Vagina (tissue), 2 donors: ENCODE data around the gene FBL. TPM values are rescaled to one million over a fixed set of nuclear protein-coding genes. Genes with fewer than 3 reads are reported as not detected.

ENCODE experiments used
- DNase-seq, 2 donors: peaks; one replicate each; pipeline ENCODE4 v3.0.0-alpha.2; 2017; ENCODE audit errors: extremely low spot score in 2 of 2
- H3K27ac ChIP-seq: fragments of 200-600 bp; sonication (generic); one replicate; pipeline ENCODE4 v1.5.1; 2019
- H3K27me3 ChIP-seq: fragments of 200-600 bp; sonication (generic); one replicate; pipeline ENCODE4 v1.5.1; 2019
- H3K36me3 ChIP-seq, 2 donors: fragments of 200-600 bp; sonication (generic); one replicate each; pipeline ENCODE4 v1.5.1; 2017 to 2019
- H3K4me1 ChIP-seq: fragments of 200-600 bp; sonication (generic); one replicate; pipeline ENCODE4 v1.5.1; 2019
- H3K4me3 ChIP-seq, 2 donors: fragments of 200-600 bp; sonication (generic); 1 replicate in 1 of 2; 2 replicates in 1 of 2; pipeline ENCODE4 v1.5.1; 2016 to 2019
- H3K9me3 ChIP-seq: fragments of 200-600 bp; sonication (generic); one replicate; pipeline ENCODE4 v1.5.1; 2019
- POLR2A ChIP-seq, 2 donors: fragments of 450-650 bp; IDR thresholded peaks; one replicate each; pipeline ENCODE4 v1.6.1; 2017; ENCODE audit warnings: antibody characterized with exemption in 2 of 2, mild to moderate bottlenecking in 2 of 2, moderate library complexity in 2 of 2
- POLR2AphosphoS5 ChIP-seq, 2 donors: sonication (generic); formaldehyde crosslinking; IDR thresholded peaks; one replicate each; pipeline ENCODE4 v1.9.0; 2017; ENCODE audit warnings: antibody characterized with exemption in 2 of 2, mild to moderate bottlenecking in 2 of 2, low read depth in 1 of 2; ENCODE audit not compliant: insufficient read depth in 1 of 2
- intact Hi-C: fragments of 100-400 bp; cut with DNase I; formaldehyde crosslinking; loops from one replicate; pipeline ENCODE4 v1.15.1; 2023
- total RNA-seq: library from RNA; depleted of rRNA; stranded (reverse); fragments of >200 nt; gene quantifications from one replicate; pipeline ENCODE4 v1.2.3, GENCODE V29; 2016
- TF ChIP-seq, protein P1 (sequence below), 3 experiments: fragments of 450-650 bp in 2 of 3; fragments of 200-600 bp in 1 of 3; sonication (generic) in 1 of 3; IDR thresholded peaks; one replicate each; pipeline ENCODE4 v1.5.1; 2017 to 2019; ENCODE audit warnings: antibody characterized with exemption in 3 of 3, mild to moderate bottlenecking in 2 of 3, moderate library complexity in 2 of 3

Gene FBL
- total RNA-seq, 1 donor from 2014 or later = 180 TPM

GRCh38 chr19:39827216-39827615 lies 19.0 kb downstream of the FBL start:
- peaks cover 0 to 57% of the 10 kb centered on the region in 2 donors for H3K36me3 ChIP-seq
- peaks cover 30% of the 10 kb centered on the region for H3K4me1 ChIP-seq
- intact Hi-C loops = no loop called here
- H3K27me3 ChIP-seq = no peaks in the 10 kb centered on the region
- TF ChIP-seq POLR2AphosphoS5 (IDR thresholded peaks at IDR 0.05; ENCODE audit: insufficient read depth in 1 of 2, low read depth in 1 of 2) (no peak), POLR2A (IDR thresholded peaks at IDR 0.05) (no peak)
- TF ChIP-seq, protein P1, sequence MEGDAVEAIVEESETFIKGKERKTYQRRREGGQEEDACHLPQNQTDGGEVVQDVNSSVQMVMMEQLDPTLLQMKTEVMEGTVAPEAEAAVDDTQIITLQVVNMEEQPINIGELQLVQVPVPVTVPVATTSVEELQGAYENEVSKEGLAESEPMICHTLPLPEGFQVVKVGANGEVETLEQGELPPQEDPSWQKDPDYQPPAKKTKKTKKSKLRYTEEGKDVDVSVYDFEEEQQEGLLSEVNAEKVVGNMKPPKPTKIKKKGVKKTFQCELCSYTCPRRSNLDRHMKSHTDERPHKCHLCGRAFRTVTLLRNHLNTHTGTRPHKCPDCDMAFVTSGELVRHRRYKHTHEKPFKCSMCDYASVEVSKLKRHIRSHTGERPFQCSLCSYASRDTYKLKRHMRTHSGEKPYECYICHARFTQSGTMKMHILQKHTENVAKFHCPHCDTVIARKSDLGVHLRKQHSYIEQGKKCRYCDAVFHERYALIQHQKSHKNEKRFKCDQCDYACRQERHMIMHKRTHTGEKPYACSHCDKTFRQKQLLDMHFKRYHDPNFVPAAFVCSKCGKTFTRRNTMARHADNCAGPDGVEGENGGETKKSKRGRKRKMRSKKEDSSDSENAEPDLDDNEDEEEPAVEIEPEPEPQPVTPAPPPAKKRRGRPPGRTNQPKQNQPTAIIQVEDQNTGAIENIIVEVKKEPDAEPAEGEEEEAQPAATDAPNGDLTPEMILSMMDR (IDR thresholded peaks at IDR 0.05) = no peak
- no peak overlapping the region for H3K27ac ChIP-seq
- DNase-seq = no peak
- no peak overlapping the region for H3K4me3 ChIP-seq
- H3K9me3 ChIP-seq = no peaks in the 10 kb centered on the region

- TF ChIP-seq POLR2AphosphoS5 (IDR thresholded peaks at IDR 0.05; ENCODE audit: insufficient read depth in 1 of 2, low read depth in 1 of 2) (no peak), POLR2A (IDR thresholded peaks at IDR 0.05) (no peak)
- TF ChIP-seq, protein P1 (IDR thresholded peaks at IDR 0.05) = no peak
- no peak overlapping the region for H3K27ac ChIP-seq
- H3K36me3 ChIP-seq = peaks cover 0 to 56% of the 10 kb centered on the region in 2 donors
- H3K4me1 ChIP-seq = peaks cover 22% of the 10 kb centered on the region
- no peak overlapping the region for H3K4me3 ChIP-seq
- no peak for DNase-seq
- H3K27me3 ChIP-seq = no peaks in the 10 kb centered on the region
- intact Hi-C loops = no loop called here
- H3K9me3 ChIP-seq = no peaks in the 10 kb centered on the region
Observed at GRCh38 chr19:39826311-39826945, 19.8 kb downstream of the FBL start.

- TF ChIP-seq POLR2A (IDR thresholded peaks at IDR 0.05) = no peak
- DNase-seq = no peak
- Histone ChIP-seq H3K36me3 (peaks cover 0 to 48% of the 10 kb centered on the region in 2 donors), H3K27me3 (no peaks in the 10 kb centered on the region), H3K9me3 (no peaks in the 10 kb centered on the region), H3K27ac (no peak overlapping the region), H3K4me1 (peaks cover 18% of the 10 kb centered on the region), H3K4me3 (no peak overlapping the region)
- intact Hi-C loops = no loop called here
Observed at GRCh38 chr19:39825531-39826076, 20.6 kb downstream of the FBL start.

- H3K4me1 ChIP-seq = peaks cover 18% of the 10 kb centered on the region
- TF ChIP-seq POLR2AphosphoS5 (IDR thresholded peaks at IDR 0.05; ENCODE audit: insufficient read depth in 1 of 2, low read depth in 1 of 2) (no peak), POLR2A (IDR thresholded peaks at IDR 0.05) (no peak)
- TF ChIP-seq, protein P1 (IDR thresholded peaks at IDR 0.05) = no peak
- peak overlapping the region; percentile 47 for H3K27ac ChIP-seq
- intact Hi-C loops = no loop called here
- no peaks in the 10 kb centered on the region for H3K9me3 ChIP-seq
- no peak for DNase-seq
- H3K36me3 ChIP-seq = peaks cover 0 to 43% of the 10 kb centered on the region in 2 donors
- no peaks in the 10 kb centered on the region for H3K27me3 ChIP-seq
- peak overlapping the region in 1 of 2 donors; percentile 64 for H3K4me3 ChIP-seq
Observed at GRCh38 chr19:39825093-39825463, 21.1 kb downstream of the FBL start.

DNA sequence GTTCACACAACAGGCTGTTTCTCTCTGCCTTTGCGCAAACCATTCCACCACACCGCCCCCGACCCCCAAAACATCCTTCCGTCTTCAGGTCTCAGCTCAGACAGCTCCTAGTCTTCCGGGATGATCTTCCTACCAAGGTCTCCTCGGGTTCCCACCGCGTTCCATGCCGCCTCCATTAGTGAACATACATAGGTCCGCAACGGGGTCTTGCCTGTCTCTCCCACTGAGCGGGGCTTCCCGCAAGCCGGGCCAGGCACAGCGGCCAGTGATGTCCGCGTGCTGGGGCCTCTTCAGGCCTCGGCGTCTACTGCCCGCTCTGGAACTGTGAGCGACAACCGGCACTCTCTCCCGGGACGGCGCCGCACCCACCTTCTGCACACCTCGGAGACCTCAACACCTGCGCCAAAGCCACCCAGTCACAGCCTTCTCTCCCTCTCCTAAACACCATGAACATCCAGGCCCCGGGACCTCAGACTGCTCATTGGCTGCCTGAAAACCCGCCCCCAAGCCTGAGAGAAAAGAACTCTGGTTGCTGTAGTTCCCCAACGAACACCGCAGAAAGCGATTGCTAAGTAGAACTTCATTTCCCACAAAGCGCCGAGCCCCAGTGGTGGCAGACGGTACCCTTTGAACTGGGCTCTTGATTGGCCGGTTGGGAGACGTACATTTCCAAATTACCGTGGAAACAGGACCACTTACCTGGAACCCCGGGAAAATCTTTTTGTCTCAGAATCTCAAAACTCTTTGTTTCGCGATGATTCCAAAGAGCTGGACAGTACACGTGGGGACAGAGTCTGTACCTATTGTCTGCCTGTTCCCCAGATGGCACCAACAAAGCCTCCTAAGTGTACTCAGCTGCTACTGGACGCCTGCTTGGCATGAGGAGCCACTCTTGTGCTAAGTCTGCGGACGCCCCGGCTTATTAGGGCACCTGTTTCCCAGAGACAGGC lies 21.8 kb downstream of the FBL start:
- Histone ChIP-seq H3K4me1 (peaks cover 18% of the 10 kb centered on the region), H3K9me3 (no peaks in the 10 kb centered on the region), H3K27ac (peak overlapping the region; percentile 47), H3K36me3 (peaks cover 0 to 36% of the 10 kb centered on the region in 2 donors), H3K4me3 (peak overlapping the region; percentile 64 to 67), H3K27me3 (no peaks in the 10 kb centered on the region)
- intact Hi-C loops = no loop called here
- no peak for DNase-seq
- TF ChIP-seq, protein P1 (IDR thresholded peaks at IDR 0.05) = no peak
- peak; percentile 73 to 96 for TF ChIP-seq POLR2AphosphoS5 (IDR thresholded peaks at IDR 0.05; ENCODE audit: insufficient read depth in 1 of 2, low read depth in 1 of 2)
